Activated T-helper 9 cell treated with anti-CD3 and anti-CD28 coated beads, Interleukin-2, amount 50 U/mL, for 16 hours (primary cell): ENCODE measurements around the gene CCNL2.

Source experiments
- DNase-seq: peaks from one replicate; pipeline ENCODE4 v3.0.0-alpha.2; 2020; ENCODE audit warnings: low read depth

CCNL2 gene

DNA sequence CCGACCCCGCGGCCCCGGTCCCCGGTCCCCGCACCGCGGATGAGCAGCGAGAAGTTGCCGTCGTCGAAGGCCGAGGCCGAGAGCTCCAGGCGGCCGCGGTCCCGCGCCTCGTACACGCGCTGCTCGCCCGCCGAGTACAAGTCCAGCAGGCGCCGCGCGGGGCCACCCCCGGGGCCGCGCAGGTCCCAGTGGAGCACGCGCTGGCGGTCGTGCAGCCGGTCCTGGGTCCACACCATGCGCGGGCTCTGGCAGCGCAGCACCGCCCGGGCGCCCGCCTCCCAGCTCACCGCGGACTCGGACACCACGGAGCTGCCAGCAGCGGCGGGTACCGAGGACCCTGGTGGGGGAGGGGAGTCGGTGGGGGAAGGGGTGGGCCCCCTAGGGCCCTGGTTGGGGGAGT lies 43.7 kb downstream of the CCNL2 start:
- no peak for DNase-seq

DNA sequence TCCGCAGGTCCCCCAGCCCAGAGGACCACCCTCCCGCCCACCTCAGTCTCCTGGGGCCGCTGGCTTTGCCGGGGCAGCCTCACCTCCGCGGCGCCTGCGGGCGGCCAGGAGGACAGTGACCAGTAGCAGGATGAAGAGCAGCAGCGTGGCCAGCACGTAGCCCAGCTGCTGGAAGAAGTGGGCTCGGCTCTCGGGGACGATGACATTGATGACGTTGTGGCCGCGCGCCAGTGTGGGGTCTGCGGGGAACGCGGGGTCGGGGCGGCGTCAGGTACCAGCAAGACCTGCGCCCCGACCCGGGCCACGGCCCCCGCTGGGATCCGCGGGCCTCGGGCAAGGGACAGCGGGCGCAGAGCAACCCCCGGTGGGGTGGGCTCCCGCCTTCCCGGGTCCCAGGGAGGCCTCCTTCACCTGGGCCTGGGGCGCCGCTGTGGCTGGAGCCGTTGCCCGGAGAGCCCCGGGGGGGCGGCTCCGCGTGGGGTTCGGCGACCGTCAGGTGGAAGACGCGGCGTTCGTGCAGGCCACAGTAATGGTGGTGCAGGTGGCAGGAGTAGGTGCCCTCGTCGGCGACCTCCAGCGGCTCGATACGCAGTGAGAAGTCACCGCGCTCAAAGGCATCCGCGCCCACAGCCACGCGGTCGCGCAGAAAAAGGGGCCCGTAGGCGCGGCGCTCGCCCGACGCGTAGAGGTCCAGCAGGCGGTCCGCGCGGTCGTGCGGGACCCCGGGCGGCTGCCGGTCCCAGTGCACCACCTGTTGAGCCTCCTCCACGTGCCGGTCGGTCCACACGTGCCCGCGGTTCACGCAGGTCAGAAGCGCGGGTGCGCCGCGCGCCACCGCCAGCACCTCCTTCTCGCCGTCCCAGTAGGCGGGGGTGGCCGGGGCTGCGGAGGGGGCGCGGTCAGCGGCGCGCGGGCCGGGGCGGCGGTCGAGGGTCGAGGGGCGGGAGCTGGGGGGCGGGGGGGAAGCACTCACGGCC lies 44.6 kb downstream of the CCNL2 start:
- no peak for DNase-seq

DNA sequence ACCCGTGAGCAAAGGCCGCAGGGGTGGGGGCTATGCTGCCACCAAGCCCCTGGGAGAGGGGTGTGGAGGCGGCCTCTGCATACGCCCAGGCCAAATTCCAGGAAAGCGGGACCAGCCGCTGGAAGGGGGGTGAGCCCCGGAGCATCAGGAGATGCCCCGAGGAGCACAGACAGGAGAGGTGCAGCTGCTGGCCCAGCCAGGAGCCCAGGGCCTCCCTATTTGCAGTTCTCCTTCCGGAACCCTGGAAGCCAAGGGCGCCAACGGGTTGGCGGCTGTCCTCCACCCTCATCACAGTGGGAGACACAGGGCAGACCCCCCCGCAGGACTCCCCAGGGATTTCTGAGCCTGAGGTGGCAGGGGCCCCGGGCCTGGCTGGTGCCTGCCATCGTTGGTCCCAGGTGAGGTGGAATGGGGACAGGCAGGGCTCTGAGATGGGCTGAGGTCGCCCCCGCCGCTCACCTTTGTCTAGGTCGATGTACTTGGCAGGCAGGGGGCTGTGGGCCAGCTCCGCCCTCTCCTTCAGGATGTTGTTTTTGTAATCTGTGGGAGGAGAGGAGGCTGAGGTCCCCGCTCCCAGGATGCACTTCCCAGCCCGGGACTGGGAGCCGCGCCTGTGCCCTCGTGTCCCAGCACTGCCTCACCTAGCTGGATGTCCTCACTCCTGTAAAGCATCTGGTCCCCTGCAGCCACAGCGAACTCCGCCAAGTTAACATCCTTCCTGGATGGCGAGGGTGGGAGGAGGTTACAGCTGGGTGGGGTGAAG lies 45.6 kb downstream of the CCNL2 start:
- no peak for DNase-seq

- no peak for DNase-seq
Measured at GRCh38 chr1:1352786-1353388, 46.2 kb downstream of the CCNL2 start.

DNA sequence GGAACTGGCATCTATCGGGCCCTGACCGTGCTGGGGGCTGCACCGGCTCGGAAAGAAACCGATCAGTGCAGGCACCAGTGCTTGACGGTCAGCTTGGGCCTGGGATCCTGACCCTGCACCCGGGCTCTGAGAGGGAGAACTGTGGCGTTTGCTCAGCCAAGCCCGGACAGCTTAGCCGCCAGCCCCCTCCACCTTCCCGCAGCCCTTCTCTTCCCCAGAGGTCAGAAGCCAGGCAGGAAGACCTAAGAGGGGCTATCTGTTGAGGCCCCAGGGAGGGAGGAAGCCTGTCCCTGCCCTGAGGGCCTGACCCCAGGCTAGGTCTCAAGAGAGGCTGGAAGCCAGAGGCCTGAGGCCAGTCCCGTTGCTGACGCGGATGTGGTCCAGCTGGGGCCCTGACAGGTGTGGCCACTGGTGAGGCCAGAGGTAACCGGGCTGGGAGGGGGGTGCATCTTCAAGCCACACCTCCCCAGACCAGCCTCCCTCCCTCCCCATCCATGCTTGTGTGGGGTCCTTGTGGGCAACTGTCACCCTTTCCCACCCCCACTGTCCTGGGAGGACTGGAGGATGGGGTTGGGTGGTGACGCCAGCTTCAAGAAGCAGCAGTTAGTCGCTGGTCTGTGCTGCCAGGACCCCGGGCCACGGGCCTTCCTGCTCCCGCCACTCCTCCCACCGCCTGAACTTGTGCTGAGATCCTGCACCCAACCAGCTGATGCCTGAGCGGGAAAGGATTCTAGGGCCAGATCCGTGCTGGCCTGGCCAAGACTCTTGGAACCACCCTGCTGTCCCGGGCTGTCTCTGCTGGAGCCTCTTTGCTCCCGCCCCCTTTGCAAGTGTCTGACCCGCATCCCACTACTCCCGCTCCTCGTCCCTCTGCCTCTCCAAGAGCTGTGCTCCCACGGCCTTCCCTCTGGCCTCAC lies 47.4 kb downstream of the CCNL2 start:
- DNase-seq, result no peak

DNA sequence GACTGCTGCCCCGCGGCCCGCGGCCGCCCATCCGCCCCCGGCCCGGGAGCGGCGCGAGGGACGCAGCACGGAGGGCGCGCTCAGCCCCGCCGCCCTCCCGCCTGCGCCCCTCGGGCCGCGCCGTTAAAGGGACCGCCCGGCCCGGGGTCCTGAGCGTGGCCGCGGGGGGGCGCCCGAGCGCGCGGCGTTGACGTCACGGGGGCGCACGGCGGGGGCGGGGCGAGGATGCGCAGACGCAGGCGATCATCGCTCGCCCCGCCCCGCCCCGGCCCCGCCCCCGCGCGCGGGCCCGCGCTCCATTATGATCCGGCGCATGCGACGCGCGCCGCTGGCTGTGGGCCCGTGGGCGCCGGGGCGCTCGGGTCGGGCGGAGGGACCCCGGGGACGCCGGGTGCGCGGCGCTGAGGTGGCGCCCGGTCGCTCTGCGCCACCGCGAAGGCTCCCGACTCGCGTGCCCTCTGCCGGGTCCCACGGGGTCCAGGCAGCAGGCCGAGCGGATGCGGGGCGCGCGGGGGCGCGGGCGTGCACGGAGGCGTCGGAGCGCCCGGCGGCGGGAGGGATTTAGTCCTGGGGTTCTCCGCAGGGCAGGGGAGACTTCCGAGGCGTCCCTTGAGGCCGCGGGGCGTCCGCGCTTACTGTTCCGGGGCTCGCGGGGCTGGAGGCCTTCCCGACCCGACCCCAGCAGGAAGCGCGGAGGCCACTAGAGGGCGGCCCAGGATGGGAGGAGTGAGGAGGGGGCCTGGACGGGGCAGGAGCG lies 49.7 kb downstream of the CCNL2 start, which contains the start of gene DVL1:
TSS of gene DVL1 (minus strand) at position 163 of the 757 bp plus-strand sequence. CDS start 353 bp downstream, outside the sequence.
- DNase-seq, result peak; percentile 67

DNA sequence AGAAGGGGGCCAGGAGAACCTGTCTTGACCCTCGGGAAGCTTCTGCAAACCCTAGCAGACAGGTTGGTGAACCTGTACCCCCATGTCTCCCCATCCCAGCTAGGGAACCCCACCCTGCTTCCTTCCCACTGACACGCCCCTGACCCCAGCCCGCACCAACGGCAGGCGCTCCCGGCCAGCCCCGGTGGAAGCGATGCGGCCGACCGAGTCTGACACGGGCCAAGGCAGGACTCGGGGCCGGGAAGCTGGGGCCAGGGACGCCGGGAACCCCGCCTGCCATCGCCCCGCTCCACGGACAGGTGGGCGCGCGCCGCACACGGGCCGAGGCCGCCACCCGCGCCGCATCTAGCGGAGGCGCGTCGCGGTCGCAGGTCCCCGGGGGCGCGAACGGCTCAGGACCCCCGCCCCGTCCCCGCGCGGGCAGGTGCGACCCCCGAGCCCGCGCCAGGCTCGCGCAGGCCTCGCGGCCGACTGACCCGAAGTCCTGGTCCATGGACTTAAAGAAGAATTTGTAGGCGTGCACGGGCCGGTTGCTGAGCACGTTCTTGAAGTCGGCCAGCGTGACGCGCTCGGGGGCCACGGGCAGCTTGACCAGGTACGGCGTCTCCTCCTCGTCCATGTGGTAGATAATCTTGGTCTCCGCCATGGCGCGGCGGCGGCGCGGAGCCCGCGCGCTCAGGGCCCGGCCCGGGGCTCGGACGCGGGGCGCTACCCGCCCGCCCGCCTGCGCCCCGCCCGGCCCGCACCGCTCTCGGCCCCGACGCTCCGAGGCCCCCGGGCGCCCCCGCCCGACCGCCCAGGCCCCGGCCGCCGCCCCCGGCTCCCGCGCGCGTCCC lies 50.5 kb downstream of the CCNL2 start:
- no peak for DNase-seq

GRCh38 chr1:1347663-1348419 lies 51.3 kb downstream of the CCNL2 start:
- DNase-seq, result no peak

GRCh38 chr1:1347026-1347595 lies 52.0 kb downstream of the CCNL2 start:
- DNase-seq, result no peak

- DNase-seq, result no peak
Measured at GRCh38 chr1:1346501-1346890, 52.6 kb downstream of the CCNL2 start.

- no peak for DNase-seq
Measured at GRCh38 chr1:1345860-1346500, 53.2 kb downstream of the CCNL2 start.

- DNase-seq, result no peak
Measured at GRCh38 chr1:1345384-1345783, 53.8 kb downstream of the CCNL2 start.

- DNase-seq, result peak; percentile 43
Measured at GRCh38 chr1:1344655-1345361, 54.3 kb downstream of the CCNL2 start.

DNA sequence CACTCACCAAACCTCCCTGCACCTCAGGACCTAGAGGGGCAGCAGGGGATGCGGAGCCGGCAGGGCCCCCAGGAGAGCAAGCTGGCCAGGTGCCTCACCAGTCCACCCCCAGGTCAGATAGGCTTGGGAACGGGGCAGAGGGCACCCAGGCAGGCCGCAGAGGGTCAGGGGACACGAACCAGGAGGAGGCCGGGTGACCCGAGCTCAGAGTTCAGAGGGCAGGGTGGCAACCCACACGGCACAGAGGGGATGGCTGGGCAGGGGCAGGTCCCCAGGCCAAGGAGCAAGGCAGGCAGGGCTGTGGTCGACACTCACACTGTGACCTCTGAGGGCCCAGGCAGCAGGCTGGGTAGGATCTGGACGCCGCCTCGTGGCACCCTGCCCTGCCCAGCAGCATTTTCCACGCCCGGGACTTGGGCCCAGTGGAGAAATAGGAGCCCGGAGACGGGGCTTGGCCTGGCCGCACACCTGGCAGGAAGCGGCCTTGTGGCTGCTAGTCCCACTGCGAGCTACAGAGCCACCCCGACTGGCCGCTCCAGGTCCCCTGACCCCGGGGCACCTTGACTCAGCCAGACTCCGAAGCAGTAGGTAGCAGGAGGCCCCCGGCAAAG lies 55.2 kb downstream of the CCNL2 start:
- DNase-seq, result no peak

DNA sequence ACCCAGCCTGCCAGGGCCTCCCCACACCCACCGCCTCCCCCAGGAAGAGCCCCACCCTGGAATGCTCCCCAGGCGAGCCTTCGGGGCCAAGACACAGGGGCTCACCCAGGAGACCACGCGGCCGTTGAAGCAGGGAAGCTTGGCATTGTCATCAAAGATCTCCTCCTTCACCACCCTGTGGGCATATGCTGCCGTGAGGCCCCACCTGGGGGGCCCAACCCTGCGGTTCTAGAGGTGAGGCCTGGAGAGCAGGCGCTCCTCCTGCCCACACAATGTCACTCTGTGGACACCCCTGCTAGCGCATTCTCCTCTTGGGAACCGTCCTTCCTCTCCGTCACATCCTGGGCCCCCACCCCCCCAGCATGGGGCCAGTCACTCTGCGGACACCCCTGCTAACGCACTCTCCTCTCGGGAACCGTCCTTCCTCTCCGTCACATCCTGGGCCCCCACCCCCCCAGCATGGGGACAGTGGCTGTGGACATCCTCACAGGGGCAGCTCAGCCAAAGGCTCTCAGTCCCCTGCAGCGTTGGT lies 56.5 kb downstream of the CCNL2 start:
- no peak for DNase-seq

- no peak for DNase-seq
Measured at GRCh38 chr1:1342061-1342562, 57.0 kb downstream of the CCNL2 start.
